ENCODE data around the gene FBXO33.

The FBXO33 gene

DNA sequence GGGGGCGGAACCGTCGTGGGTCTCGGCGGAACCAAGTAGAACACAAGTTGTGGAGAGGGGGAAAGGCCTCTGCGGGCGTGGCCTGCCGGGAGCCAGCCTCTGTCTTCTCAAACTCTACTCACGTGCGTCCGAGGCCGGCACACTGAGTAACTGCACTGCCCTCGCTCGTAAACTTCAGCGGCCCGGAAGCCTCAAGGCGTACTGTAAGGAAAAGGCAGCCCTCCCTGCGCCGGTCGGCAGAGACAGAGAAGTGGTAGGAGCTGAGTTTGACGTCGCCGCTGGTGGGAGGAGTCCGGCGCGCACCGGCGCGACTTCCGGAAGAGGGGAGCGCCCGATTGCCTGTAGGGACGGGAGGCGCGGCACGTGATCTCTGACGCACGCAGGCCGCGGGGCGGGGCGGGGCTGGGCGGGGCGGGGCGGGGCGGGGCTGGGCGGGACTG, at the start of gene FBXO33:
Gene FBXO33, minus strand, starts transcription at position 255 of the 440 bp plus-strand sequence. CDS start 271 bp downstream, outside the sequence.
- DNase-seq (ENCODE audit: low read depth, low spot score): peak; percentile 98

- no peak for DNase-seq (ENCODE audit: low read depth, low spot score)
Observed at GRCh38 chr14:39474416-39474911, 42.2 kb upstream of the FBXO33 start.

GRCh38 chr14:39472078-39472477, 39.8 kb upstream of the FBXO33 start:
- DNase-seq (ENCODE audit: low read depth, low spot score): no peak

DNA sequence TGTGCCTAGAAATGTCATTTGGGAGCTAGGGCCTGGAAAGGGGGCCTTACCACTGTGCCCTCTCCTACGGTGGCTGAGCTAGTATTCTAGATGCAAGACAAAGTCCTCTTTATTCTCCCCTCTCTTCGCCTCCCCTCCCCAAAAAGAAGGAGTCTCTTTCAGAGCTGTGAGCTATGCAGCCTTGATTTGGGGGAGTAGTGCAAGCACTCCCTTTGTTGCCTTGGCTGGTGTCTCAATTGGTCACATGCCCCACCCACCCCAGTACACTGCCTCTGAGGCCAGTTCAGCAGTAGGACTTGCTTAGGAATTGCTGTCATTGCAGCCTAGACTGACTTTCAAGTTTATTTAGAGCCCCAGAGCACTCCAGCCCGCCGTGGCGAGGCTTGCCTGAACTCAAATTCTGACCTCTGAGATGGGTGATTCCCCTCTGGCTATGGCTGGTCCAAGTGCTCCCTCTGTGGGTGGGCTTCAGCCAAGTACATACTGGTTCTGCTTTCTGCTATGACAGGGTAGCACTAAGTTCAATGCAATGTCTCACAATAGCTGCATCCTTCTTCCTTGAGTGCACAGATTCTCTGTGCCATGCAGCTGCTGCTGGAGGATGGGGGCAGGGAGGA, 37.0 kb upstream of the FBXO33 start:
- peak; percentile 66 for DNase-seq (ENCODE audit: low read depth, low spot score)

- peak; percentile 38 for DNase-seq (ENCODE audit: low read depth, low spot score)
Observed at GRCh38 chr14:39467889-39468524, 35.8 kb upstream of the FBXO33 start.

DNA sequence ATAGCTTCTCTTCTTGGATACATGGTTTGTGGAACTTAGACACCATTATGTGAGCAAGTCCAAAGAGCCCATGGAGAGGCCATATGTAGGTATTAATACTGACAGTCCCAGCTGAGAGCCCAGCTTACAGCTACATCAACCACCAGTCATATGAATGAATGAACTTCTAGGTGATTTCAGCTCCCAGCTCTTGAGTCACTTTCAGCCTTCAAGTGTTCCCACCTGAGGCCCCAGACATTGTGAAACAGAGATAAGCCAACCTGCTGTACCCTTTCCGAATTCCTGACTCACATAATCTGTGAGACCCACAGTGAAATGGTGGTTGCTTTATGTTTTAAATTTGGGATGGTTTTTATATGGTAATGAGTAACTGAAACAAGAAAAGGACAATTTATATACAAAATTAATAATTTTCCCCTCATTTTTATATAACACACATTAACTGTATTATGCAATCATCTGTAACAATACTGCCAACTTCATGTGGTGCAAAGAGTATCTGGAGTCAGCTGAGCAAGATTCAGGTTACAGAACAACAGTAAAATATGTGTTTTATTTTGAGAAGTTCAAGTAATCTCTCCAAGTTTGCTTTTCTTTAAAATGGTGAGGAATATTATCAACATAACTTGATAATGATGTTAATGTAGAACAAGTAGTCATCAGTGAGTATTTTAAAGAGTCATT, 27.7 kb upstream of the FBXO33 start:
- no peak for DNase-seq (ENCODE audit: low read depth, low spot score)

- DNase-seq (ENCODE audit: low read depth, low spot score): no peak
Observed at GRCh38 chr14:39456702-39457250, 24.5 kb upstream of the FBXO33 start.

DNA sequence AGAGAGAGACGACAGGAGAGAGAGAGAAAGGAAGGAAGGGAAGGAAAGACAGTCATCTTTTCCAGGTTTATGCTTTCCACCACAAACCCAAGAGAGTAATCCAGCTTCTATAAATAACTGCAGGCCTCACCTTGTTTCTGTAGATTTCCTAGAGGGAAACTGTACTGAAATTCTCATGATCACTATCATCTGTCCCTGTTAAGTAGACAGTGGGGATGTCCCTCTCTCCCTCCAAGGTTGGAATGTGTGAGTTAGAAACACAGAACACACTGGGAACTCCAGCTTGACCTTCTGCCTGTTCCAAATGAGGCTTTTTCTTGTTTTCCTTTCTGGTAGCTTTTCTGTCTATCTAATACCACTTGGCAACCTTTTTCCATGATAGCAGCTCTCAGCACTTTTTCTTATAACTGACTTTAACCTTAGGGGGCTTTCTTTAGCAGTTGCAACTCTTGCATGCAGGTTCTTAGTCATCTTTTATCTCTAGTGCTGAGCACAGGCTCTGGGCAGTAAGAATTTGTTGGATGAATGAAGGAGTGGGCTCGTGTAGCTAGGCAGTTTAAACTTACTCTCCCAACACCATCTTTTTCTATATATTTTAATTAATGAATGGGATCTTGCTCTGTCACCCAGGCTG, 22.8 kb upstream of the FBXO33 start:
- no peak for DNase-seq (ENCODE audit: low read depth, low spot score)

DNA sequence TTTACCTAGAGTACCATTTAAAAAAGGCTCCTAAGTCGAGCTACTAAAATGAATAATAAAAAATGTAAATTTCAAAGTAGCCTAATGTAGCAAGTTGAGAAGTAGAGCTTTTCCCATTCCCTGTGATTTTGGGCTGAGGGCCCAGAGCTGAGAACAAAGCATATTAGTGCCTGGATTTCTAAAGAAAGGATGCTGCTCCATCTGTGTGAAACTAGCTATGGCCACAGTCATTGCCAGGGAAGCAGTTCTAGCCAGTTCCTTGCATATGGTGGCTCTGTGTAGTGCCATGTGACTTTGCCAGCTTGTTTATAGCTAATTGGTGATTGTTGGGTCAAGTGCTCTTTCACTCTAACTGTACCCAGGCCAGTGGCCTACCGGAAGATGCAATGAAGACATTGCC, 20.4 kb upstream of the FBXO33 start:
- DNase-seq (ENCODE audit: low read depth, low spot score): no peak

- DNase-seq (ENCODE audit: low read depth, low spot score): no peak
Observed at GRCh38 chr14:39451811-39452210, 19.6 kb upstream of the FBXO33 start.

GRCh38 chr14:39447175-39447661, 15.0 kb upstream of the FBXO33 start:
- no peak for DNase-seq (ENCODE audit: low read depth, low spot score)

DNA sequence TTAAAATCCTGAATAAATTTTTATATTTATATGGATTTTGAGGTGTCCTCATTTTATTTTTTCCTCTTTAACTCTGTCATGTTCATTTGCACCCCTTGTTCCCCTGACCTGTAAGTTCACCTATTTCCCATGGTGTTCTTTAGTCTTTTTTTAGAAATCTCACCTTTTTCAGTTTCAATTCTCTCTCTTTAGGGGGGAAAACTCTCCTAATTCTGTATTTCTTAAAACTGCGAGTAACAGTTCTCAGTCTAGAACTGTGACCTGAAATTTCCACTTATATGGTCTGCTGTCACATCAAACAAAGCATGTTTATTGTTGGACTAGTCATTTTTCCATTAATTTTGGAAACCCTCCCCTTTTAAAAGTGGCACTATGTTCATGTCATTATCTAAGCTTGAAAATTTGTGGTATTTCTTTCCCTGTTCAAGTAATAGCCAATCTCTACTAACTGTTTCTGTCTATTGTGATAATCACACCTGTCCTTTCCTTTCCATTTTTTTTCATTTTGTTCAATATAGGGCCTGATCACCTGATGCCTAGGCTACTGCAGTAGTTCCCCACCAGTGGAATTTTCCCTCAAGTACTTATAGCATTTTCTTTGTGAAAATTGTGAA, 14.0 kb upstream of the FBXO33 start:
- no peak for DNase-seq (ENCODE audit: low read depth, low spot score)

DNA sequence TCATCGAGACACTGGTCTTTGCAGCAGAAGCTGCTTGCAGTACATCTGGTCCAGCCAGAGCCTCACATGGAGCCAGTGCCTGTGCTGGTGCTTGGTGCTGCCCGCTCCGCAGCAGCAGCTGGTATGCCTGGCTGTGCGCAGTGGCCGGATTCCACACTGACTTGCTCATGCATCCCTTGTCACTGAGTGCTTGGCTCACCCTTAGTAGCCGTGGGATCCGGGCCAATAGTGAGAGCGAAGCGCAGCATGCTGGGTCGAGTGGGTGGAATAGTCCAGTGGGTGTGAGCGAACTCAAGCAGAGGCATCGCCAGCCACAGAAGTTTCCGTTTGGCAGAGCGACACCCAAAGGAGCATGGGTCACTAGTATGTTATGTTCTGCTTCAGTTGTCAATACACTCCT, 10.1 kb upstream of the FBXO33 start:
- DNase-seq (ENCODE audit: low read depth, low spot score): no peak

GRCh38 chr14:39441805-39442204, 9.6 kb upstream of the FBXO33 start:
- DNase-seq (ENCODE audit: low read depth, low spot score): no peak

GRCh38 chr14:39440975-39441374, 8.7 kb upstream of the FBXO33 start:
- DNase-seq (ENCODE audit: low read depth, low spot score): no peak

DNA sequence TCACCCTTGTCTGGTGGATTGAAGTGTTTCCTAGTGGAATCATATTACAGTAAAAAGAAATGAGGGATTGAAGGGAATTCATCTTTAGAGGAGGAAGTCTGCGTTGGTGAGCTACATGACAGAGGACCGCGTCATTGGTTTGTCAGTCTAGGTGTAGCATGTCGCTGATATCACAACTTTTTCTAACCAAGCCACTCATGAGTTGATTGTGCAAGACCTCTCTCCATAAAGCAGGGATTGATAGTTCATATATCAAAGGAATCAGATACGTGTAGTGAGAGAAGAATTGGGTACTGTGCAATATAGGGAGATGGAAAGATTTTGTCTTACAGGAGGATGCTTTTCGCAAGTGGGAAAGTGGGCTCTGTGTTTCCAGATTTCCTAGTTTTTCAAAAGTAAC, 3.0 kb upstream of the FBXO33 start:
- no peak for DNase-seq (ENCODE audit: low read depth, low spot score)

DNA sequence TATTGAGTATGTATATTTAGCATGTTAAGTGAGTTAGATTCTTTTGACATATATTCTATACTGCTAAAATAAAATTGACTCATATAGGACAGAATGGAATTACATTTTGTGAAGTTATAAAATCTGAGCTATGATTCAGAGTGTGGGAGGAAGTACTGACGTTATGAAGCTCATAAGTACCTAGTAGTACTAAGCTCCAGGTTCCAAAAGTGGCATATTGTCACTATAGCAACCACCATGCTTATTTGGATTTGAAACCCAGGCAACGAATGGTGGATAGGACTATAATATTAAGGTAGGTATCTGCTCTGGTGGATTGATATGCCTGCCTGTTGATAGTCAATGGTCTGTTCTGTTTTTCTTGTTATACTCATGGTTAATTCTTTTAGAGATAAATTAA, 2.2 kb upstream of the FBXO33 start:
- DNase-seq (ENCODE audit: low read depth, low spot score): no peak

- no peak for DNase-seq (ENCODE audit: low read depth, low spot score)
Observed at GRCh38 chr14:39433452-39433813, 1.2 kb upstream of the FBXO33 start.

DNA sequence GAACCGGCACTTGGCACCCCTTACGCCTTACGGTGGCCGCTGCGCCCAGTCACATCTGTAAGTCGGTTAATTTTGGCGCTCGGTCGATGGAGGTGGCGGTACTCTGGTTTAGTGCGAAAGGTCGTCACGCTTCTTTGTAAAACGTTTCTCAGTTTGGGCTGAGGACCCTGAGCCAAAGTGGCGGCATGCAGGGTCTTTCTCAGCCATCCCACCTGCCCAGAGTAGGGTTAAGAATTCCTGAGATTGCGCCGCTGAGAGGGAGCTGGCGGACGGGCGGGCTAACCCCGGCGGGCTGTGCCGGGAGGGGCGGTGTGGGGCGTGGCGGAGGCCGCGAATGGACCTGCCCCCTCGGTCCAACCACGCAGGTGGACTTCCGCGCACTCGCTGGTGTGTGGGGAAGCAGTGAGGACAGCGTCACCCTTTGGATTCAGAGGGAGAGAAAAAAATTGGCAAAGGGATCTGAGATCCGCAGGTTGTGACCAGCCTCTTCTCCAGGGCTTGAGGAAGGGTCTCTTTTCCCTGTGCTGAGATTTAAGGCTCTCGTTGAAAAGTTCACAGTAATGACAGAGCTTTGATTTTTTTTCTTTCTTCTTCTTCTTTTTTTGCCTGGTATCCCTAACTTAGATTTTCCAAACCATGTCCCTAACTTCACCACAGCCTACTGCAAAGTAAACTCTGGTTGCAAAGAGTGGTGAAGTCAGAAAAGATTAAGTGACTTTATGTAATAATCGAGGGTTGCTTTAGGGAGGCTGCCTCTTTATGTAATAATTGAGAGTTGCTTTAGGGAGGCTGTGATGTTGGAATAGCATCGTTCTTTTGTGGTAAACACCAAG, 602 bp upstream of the FBXO33 start:
- peak; percentile 94 for DNase-seq (ENCODE audit: low read depth, low spot score)

- DNase-seq (ENCODE audit: low read depth, low spot score): peak; percentile 65
Observed at GRCh38 chr14:39431416-39432178, 636 bp downstream of the FBXO33 start.
